HG03045 (cell line): ENCODE results near the gene RGS4.

Source experiments
- ATAC-seq: cut with Tn5 transposase; IDR thresholded peaks from one replicate; pipeline ENCODE4 v1.9.1; 2021; ENCODE audit warnings: mild to moderate bottlenecking, moderate library complexity; ENCODE audit not compliant: unreplicated experiment

The RGS4 gene

DNA sequence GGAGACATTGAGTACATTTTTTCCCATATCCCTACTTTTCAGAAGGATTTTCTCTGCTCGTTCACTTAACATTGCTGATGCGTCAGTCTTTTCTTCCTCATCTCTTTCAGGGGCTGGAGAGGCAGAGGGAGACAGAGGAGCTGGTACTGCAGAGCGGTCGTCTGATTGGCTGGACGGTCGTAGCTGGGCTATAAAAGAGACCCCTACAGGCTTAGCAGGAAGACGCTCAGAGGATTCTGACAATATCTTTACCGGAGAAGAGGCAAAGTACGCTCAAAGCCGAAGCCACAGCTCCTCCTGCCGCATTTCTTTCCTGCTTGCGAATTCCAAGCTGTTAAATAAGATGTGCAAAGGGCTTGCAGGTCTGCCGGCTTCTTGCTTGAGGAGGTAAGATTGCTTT, at the start of gene RGS4:
Gene RGS4, plus strand, starts transcription at position 220 of the 400 bp plus-strand sequence. Its CDS starts 124 bp downstream, at position 344.
- no peak for ATAC-seq

DNA sequence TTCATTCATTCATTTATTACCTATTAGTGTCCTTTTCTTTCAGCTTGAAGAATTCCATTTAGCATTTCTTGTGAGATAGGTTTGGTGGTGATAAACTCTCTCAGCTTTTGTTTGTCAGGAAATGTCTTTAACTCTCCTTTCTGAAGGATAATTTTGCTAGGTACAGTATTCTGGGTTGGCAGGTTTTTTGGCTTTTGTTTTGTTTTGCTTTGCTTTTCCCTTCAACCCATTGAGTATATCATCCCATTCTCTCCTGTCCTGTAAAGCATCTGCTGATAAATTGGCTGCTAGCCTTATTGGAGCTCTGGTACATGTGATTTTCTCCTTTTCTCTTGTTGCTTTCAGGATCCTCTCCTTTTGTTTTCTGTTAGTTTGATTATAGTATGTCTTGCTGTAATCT, 47.0 kb upstream of the RGS4 start:
- ATAC-seq = no peak

DNA sequence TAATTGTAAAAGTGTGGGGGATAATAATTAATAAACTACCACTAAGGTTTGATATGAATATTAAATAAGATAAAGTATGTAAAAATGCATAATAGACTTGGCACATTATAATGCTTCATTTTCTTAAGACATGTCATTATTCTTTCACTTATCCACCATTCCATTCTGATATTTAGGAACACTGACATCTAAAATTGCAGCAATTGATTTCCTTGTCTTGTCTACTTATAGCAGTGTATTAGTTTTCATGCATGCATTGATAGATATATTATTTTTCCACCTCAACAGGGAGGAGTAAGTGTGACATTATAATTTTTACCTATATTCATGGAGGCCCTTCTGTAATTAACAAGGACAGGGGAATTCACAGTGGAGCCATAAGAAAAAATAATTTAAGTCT, 41.6 kb upstream of the RGS4 start:
- no peak for ATAC-seq

DNA sequence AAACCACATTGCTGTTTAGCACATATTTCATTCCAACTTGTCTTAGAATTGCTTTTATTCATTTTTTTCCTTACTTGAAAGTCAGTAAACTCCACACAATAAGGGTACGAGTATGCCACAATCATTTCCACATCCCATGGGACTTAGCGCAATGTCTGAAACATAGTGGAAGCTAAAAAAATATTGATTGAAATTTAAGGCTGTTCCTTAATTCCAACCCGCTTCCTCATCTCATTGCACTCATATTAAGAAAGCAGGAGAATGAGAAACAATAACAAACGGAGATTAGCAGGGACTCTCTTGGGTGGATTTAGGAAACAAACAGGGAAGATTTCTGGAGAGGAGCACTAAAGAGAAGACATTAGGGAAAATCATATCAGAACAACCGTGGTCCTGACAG, 39.3 kb upstream of the RGS4 start:
- no peak for ATAC-seq

DNA sequence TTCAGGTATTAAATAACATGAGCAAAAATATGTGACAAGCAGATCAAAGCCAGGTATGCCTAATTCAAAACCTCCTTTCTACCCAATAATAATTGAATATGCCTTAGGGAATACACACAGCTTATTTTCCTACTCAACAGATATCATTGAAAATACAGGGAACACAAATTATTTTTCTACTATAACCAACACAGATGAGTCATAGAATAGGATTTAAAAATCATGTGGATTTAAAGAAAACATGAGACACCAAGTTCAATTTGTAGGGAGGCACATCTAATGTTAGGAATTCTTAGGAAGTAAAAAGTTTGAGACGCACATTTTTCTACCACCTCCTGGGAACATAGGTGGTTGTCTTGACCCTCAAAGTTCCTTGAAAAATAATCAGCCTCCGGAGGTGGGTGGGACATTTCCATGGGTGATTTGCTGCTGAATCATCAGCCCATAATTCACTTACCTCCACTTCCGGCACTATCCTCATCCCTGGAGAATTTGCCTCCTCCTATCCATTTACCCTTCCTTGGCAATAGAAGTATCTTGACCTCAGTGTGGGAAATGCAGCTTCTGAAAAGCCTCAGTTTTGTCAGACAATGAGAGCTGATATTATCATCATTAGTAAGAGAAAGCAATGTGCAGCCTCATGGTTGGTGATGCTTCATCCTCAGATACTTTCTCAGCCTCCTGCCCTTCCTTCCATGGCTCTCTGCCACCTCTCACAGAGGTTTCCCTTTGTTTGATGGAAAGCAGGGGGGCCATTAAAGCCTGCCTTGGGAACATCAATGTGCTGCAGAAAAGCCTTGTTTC, 33.5 kb upstream of the RGS4 start:
- ATAC-seq = no peak

DNA sequence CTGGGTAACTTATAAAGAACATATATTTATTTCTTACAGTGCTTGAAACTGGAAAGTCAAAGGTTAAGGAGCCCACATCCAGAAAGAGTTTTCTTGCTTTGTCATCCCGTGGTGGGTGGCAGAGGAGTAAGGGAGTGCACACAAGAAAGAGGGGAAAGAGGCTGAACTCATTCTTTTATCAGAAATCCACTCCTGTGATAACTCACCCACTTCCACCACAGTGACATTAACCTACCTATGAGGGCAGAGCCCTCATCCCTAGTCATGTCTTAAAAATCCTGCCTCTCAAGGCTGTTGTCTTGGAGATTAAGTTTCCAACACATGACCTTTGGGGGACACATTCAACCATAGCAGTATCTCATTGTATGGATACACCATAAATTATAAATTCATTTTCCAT, 32.5 kb upstream of the RGS4 start:
- no peak for ATAC-seq

DNA sequence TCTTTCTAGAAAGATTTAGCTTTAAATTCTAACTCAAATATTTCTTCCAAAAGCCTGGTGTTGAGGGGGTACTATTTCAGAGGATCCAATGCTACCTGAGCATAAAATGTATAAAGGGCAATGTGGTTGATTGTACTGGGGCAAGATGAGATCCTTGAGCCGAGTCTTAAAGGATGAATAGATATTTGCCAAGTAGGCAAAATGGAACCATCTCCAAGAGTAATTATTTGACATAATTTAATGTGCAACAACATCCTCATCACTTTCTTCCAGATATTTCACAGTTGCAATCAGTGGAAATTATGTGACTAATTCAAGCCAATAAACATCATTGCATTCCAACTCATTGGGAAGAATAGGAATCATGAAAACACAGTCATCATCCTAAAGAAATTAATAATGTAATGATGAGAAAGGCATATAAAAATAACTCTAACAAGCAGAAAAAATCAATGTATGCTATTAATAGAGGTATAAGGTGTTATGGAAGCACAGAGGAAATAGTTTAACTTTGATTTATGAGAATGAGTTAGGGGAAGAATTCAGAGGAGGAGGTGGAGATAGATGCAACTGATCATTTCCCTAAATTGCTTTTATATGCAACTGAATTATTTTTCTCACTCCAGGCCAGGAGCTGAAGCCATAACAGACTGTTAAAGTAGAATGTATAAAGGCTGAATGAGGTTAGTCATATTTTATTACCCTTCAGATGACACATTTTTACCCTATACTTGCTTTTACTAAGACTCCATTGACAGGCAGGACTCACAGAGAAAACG, 30.0 kb upstream of the RGS4 start:
- ATAC-seq = no peak

DNA sequence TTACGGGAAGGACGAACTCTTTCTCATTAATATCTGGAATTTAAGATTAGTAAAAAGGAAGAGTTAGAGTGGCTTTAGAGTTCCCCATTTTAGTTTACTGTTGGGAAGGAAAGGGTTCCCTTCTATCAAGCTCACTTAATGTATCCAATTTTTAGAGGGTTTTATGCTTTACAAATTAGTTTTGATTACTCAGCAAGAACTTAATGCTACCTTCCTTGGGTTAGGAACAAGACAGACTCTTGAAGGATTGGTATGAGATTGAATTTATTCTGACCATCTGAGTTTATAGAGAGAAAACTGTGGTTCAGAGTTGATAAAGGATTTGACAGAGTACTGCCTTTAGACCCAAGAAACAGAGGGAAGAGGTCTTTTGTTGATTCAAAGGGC, 29.5 kb upstream of the RGS4 start:
- no peak for ATAC-seq

DNA sequence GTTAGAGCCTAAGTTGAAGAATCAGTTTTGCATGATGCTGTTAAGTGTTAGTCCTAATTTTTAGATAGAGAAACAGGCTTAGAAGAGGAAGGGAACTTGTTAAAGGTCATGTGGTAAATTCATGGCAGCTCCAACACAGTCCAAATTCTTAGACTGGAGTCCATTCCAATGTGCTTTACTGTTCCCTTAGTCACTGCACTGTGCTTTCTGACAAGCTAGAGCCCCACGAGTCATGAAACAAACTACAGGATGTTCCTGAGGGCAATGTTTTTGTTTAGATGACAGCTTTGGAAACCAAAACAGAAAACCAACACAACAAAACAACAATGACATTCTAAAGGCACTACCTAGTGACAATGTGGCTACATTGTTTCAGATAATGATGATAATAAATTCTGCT, 23.1 kb upstream of the RGS4 start:
- no peak for ATAC-seq

DNA sequence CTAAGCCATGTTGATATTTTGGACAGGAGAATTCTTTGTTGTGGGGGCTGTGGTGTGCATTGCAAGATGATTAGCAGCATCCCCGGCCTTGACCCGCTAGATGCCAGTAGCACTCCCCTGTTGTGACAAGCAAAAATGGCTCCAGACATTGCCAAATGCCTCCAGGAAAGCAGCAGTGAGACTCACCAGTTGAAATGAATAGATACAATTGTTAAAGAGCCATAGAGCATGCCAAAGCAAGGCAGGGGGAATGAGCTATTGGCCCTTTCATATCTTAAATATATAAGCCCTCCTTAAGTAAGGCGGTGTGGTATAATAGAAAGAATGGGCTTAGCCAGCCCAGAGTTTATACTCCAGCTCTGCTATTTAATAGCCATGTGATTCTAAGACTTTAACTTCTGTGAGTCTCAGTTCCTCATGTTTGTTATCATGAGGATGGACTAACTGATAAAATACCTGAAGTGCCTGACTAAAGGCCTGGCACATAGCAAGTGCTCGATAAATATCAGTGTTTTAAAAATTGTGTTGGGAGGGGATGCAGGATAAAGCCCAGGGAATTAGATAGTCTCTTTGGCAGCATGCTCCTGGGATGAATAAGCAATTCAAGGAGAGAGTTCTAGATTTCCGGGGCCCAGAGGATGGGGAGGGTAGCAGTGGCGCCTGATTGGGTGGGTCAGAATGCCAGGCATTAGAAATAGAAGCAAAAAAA, 21.1 kb upstream of the RGS4 start:
- no peak for ATAC-seq

DNA sequence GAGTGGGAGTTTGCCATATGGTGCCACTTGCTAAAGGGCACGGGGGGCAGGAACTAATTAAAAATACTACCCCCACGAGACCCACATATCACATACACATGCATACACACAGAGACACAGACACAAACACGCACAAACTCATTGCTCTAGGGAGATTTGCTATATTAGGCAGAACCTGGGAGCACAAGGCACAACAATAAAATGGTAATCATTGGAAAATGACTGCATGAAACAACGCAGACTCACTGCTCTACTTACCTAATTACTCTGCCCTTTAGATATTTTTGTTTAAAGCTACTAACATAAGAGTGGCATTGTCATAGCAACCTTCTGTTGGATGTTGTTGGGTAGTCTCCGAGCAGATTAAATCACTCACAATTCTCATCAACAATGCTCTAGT, 20.3 kb upstream of the RGS4 start:
- no peak for ATAC-seq

DNA sequence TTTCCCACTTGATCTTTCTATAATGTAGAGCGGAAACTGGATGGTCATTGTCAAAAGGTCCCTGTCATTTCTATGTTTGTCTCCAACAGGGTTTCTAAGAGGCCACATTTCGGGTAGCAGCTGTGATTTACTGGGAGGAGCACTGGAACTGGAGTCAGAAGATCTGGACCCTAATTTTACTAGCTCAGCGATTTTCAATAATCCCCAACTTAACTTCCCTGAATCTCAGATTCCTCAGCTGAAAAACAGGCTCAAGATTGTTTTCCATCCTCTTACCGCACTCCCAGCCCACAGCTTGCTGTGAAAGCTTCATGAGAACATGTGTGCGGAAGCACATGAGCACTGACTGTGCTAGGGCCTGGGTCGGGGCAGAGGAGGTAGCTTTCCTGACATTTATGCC, 19.9 kb upstream of the RGS4 start:
- no peak for ATAC-seq

DNA sequence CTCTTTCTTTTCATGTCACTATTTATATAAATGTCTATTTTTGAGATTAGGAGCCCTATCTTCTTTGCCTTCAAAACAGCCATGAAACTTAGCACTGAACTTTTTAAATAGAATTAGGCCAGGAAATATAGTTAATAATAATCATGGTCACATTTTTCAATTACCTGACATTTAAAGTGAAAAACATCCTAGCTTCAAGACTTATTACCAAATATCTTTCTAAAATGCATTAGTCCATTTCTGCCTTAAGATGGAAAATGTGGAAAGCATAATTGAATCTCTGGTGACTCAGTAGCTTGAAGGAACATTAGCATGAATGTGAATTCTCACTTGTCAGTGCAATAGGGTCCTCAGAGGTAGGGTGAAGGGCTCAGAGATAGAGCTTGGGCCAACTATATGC, 18.7 kb upstream of the RGS4 start:
- no peak for ATAC-seq

DNA sequence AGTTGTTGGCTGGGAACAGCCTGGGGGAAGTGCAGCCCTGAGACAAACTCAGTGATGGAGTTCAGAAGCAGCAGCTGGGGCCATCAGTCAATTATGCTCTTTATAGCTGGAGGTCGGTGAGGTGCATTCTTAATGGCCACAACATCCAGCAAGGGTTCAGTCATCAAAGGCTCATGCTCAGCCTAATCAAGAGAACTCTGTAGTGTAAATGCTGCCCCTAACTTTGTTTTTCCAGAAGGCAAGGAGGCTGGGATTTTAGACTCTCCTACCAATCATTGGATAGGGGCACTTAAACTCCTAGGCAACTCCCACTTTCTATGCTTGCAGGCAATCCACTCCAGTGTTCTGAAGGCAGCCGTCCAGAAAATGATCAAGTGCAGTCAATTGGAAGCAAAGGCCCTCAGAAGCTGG, 15.0 kb upstream of the RGS4 start:
- no peak for ATAC-seq

DNA sequence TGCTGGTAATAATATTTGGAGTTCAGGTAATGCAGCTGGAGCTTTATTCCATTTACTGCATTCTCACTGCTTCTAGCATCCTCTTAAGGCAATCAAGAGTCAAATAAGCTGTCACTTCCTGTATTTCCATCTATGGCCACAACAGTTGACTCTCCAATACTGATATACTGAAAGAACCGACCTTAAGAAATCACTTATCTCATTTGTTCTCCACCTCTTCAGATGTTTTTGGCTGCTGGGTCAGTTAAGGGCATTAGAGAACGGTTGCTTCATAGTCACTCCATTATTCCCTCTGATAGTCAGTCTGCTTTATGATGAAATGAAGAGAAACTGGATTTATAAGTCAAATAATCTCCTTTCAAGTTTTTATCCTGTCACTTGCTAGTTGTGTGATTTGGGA, 14.2 kb upstream of the RGS4 start:
- no peak for ATAC-seq

DNA sequence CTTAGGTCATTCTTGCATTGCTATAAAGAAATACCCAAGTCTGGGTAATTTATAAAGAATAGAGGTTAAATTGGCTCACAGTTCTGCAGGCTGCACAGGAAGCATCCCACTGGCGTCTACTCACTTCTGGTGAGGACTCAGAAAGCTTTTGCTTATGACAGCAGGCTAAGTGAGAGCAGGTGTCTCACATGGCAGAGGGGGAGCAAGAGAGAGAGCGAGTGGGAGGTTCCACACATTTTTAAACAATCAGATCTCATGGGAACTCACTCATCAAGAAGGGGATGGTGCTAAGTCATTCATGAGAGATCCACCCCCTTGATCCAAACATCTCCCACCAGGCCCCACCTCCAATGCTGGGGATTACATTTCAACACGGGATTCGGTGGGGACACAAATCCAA, 13.6 kb upstream of the RGS4 start:
- ATAC-seq = no peak

DNA sequence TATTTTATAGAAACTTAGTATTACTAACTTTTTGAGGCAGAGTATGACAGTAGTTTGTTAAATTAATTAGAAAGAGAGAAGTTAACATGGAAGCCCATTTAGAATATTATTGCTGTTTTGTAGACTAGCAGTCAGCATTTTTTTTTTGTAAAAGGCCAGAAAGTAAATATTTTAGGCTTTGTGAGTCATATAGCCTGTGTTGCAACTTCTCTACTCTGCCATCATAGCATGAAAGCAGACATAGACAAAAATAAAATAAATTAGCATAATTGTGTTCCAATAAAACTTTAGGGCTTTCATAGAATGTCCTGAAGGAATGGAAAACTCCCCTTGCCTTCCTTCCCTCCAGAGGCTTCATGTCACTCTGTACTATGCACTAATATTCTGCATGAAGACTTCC, 12.3 kb upstream of the RGS4 start:
- no peak for ATAC-seq

DNA sequence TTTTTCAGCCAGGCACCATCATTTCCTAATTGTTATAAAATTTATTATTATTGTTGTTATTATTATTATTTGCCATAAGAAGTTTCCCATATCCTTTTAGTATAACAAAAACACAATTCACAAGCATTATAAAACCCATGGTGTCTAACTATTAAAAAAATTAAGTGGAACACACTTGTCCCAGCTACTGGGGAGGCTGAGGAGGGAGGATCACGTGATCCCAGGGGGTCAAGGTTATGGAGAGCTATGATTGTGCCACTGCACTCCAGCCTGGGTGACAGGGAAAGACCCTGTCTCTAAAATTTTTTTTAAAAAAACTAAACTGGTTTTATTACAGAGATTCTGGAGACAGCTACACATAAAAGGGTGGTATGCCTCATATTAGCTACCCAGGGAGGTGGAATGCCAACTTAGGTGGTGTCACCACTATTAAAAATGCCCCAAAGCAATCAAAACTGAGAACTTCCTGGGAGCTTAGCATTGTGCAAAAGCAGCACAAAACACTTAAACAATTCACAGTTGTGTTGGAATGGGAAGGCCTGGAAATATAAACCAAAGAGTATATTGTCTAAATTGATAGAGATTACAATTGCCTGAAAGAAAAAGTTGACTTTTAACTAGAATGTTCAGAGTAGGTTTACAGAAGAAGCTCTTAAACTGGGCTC, 8.7 kb upstream of the RGS4 start:
- ATAC-seq = no peak

DNA sequence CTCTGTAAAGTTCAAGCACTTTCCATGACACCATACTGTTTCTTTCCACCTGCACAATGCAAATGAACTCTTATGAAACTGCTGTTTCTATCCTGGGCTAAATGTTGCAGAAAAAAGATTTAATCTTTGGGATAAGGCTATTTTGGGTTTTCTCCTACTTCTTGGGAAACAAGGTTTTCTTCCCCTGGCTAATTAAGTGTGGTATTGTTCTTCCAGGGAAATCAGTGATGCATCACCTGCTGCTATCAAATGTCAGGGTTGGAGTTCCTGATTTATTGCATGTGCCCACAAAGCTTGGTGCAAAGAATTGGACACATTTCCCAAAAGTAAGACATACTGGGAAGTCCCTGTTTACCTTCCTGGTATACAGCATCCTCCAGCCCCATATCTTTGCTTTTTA, 6.0 kb upstream of the RGS4 start:
- ATAC-seq = no peak

DNA sequence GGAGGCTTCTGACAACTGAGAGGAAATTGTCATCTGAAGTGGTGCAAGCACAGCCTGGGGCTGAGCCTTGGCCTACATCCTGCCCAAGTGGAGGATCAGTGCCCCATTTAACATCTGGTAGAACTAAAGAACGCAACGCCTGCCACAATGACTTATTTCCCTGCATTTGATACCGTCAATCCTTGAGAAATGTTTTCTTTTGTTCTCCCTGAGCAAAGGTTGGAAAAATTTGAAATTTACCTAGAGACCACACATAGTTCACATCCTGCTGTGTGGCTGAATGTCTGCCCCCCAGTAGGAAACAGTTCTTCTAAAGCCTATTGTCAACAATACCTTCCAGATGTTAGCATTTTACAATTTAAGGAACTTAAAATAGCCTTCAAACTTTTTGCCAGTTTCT, 5.6 kb upstream of the RGS4 start:
- ATAC-seq = no peak

DNA sequence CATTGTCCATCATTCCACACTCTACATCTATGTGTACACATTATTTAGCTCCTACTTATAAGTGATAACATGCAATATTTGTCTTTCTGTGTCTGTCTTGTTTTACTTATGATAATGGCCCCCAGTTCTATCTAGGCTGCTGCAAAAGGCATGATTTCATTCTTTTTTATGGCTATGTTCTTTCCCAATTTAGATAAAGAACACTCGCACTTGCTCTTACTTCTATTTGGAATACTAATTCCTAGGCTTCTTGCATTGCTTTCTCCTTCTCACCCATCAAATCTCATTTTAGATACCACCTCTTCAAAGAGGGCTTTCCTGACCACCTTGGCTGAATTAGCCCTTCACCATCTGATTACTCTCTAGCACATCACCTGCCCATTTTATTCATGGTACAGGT, 3.0 kb upstream of the RGS4 start:
- ATAC-seq = no peak
